Stimulated activated CD8-positive, alpha-beta memory T cell treated with anti-CD3 and anti-CD28 coated beads, Interleukin-15, amount 100 ng/mL, for 4 hours (primary cell): ENCODE results near the gene MACROD1.
"Not testable (repeated sequence)": the region's sequence is repeated elsewhere in the genome, so short reads cannot be mapped to it uniquely, and the experiment has no call there.

Source experiments
- DNase-seq, 2 donors: peaks; one replicate each; pipeline ENCODE4 v3.0.0-alpha.2; 2020; ENCODE audit warnings: low read depth in 2 of 2

Gene MACROD1

DNA sequence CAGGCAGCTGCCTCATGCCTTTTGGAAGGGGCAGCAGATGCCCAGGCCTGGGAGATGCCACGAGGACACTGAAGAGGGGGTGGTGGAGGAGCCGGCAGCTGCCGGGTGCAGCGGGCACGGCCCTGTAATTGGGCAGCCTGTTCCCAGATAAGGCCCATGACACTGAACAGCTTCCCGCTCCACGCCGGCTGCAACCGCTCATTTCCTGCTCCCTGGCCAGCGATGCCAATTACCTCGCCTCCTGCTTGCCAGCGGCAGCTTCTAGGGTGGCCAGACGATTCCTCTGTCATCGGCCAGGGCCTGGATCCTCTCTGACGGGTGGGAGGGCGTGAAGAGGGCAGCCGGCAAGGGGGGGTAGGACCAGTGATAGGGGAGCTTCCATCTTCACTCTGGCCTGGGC, 107.4 kb downstream of the MACROD1 start:
- DNase-seq = no peak

DNA sequence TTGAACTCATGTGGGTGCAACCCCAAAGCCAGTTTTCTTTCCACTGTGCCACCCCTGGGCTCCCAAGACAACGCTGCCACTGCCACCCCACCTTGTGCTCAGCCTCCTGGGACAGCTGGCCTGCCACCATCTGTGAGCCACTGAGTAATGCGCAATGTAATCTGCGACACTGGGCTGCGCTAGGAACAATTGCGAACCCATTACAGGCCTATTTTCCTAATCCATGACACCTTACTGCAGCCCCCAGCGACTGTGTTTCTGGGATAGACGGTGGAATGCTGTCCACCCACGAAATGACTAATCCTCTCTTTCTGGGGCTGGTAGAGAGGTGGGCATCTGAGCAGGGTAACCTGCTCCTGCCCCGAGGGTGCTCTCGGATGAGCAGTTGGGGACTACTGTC, 108.0 kb downstream of the MACROD1 start:
- DNase-seq = no peak

DNA sequence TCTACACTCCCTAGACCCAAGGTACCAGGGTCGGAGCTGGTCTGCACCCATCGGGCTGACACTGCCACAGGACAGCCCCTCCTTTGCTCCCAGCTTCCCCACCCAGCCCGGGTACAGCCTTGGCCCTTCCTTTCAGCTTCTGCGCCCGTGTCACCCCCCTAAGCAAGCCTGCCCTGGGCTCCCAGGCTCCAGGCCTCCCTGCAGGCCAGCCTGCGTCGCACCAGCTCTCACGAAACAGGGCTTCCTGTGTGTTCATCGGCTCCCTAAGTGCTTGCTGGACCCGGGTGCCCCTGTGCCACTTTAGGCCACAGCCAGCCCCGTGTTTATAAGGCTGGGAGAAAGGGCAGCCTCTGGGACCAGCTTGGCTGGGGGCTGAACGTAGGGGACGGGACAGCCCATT, 109.1 kb downstream of the MACROD1 start:
- DNase-seq = no peak

DNA sequence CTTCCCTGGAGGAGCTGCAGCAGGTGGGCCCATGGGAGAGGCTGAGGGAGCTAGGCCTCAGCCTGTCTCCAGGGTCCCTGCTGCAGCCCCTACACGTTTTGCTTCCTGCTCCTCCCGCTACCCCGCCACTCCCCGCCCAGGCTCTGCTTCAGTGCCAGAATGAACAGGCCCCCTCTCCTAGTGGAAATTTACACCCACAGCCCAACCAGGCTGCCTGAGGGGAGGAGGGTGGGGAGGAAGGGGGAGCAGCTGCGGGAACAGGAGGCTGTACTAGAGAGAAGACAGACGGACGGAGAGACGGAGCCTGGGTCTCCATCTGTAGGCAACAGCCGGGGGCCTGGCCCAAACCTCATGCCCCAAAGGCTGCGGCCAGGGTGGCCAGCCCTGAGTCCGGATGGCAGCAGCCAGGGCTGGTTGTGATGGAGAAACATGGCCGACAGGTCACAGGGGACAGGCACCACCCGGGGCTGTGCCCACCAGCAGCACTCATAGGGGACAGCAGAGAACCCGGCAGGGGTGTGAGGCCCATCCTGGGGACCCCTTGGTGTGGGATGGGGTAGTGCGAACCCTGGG, 109.6 kb downstream of the MACROD1 start:
- no peak for DNase-seq

DNA sequence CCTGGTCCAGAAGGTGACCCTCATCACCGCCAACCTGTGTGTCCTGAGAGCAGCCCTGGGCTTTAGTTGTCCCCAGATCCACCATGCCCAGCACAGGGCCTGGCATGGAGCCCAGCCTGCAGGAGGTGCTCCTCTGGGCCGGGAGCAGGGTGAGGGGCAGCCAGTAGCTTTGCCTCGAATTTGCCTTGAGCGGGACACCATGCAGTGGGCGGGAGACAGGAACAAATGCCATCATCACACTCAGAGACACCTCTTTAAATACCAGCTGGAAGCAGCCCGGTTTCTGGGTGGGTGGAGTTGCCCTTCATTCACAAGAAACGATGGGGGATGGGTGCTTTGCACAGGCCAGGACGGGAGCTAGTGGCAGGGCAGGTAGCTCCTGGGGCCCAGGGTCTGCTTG, 110.8 kb downstream of the MACROD1 start:
- no peak for DNase-seq

DNA sequence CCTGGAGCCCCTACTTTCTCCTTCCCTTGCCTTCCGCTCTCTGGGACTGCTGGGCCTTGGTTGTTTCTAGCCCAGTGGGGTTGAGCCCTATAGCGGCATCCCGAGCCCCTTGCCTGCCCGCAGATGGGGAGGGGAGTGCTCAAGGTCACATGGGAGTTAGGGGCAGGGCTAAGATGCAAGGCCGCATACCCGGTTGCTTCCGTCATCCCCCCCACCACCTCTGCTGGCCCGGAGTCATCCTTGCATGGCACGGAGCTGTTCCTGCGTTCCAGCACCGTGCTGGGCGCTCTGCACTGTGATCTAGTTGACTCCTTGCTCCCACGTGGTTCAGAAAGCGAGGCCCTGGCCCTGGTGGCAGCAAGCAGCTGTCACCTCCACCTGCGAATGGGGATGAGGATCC, 112.2 kb downstream of the MACROD1 start:
- no peak for DNase-seq

DNA sequence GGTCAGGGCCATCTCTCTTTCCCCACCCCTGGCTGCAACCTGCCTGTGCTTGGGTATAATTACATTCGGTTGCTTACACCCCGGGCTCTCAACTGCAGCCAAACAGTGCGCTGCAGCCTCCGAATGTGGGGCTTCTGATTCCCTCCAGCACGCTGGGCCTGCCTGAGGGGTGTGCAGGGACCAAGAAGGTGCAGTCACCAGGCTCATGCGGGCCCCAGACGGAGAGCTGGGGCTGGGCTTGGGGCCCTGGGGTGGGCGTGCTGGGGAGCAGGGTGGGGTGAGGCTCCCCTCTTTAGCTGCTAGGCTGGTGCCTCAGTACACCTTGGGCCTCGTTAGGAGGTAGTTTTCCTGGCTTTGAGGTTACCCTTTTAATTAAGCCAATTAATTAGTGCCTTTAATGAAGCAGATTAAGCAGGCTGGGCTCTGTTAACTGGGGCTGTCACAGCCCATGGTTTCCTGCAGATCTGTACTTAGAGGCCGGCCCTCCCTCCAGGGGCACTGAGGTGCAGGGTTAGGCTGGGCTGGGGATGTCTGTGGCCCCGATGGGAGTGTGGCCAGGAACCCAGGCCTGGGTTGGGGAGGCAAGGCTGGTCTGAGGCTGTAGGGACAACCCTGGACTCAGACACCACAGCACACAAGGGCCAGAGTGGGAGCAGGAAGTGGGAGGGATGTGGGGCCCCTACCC, 112.8 kb downstream of the MACROD1 start:
- no peak for DNase-seq

DNA sequence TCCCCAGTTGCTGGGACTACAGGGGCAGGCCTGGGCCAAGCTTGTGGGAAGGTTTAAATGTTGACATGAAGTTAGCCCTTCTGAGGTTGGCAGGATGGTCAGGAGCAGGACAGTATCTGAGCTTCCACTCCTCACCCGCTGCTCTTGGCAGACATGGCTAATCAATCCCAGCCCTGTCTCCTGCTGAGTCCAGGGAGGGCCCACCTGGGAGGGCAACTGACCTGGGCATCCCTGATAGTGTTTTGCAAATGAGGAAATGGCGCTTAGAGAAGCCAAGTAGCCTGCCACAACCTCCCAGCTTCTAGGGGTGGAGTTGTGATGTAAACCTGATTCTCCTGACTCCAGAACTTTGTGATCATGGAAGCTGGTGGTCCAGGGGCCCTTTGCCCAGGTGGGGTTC, 113.5 kb downstream of the MACROD1 start:
- DNase-seq = no peak

DNA sequence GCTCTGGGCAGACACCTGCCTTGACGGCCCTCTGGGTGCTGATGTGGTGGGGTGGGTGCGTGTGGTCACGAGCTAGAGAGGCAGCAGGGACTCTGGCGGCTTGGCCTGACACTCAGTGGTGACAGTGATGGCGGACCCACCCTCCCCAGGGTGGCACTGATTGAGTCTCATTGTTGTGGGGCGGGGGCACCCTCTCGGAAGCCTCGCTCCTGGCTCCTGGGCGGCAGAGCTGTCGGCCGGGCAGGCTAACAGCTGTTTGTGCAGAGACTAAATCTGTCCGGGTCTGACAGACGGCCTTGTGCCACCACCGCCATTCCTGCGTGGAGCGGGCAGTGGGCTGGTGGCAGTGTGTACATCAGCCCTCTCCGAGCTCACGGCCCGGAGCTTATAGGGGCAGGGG, 114.6 kb downstream of the MACROD1 start:
- no peak for DNase-seq

DNA sequence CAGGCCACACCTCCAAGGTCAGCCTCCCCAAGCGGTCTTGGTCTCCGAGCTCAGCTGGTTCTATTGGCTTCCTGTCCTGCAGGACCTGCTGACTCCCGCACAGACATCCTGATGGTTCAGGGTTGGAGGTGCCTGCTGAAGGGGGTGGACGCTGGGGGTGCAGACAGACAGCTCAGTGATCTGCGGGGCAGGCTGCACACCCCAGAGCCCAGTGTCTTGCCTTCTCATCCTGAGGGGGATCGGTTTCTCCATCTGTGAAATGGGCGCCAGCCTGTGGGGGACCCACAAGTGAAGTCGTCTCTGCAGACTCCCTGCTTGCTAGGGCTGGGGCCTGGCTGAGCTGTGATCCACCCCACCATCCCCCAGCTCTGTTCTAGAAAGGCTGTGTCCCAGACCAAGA, 116.4 kb downstream of the MACROD1 start:
- no peak for DNase-seq

DNA sequence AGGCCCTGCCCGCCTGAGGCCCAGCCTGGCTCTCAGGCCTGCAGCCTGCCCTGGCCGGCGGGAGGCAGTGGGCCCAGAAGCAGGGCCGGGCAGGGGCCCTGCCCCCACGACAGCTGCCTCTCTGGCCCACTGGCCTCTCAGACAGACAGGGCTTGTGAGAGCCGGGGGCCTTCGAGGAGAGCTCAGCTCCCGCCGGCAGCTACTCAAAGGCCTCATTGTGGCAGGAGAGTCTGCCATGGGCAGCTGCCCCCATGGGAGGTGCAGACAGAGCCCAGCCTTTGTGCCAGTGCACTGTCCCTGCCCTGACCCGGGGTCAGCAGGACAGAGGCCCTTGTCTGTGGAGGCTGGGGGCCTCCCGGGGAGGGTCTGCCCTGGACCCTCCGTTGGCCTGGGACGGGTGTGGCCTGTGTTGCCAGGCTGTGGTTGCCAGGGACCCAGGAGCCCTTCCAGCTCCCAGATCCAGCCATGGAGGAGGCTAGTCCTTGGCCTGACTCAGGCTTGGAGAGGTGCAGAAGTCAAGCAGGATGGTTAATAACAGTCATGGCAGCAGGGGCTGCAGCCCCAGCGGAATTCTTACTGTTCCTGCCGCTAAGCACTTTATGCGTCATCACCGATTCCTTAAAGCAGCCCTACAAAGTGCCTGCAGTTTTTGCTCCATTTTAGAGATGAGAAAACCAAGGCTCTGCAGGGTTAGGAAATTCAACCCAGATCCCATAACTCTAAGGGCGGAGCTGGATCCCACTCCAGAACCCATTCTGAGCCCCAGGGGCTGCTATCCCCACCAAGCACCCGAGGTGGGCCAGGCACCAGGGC, 117.7 kb downstream of the MACROD1 start:
- DNase-seq = no peak

DNA sequence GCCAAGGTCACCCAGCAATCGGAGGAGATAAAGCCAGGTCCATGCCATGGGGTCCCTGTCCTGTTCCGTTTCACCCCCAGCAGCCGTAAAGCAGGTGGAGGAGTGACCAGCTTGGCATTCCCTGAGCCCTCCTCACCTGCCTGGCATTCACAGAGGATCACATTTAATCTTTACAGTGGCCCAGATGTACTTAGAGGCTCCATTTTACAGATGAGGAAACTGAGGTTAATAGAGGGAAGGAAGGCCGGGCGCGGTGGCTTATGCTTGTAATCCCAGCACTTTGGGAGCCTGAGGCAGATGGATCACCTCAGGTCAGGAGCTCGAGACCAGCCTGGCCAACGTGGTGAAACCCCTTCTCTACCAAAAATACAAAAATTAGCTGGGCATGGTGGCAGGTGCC, 118.5 kb downstream of the MACROD1 start:
- not testable (repeated sequence) for DNase-seq

DNA sequence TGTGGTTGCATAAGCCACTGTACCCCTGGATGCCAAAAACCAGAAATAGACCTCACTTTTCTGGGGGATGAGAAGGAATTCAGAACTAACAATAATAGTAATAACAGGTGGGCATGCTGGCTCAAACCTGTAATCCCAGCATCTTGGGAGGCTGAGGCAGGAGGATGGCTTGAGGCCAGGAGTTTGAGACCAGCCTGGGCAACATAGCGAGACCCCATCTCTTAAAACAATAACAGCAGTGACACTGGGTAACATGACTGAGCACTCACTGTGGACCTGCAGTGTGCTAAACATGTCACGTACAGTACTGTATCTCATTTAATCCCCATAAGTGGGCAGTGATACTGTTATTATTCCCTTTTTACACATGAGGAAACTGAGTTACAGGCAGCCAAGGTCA, 120.2 kb downstream of the MACROD1 start:
- DNase-seq = no peak

DNA sequence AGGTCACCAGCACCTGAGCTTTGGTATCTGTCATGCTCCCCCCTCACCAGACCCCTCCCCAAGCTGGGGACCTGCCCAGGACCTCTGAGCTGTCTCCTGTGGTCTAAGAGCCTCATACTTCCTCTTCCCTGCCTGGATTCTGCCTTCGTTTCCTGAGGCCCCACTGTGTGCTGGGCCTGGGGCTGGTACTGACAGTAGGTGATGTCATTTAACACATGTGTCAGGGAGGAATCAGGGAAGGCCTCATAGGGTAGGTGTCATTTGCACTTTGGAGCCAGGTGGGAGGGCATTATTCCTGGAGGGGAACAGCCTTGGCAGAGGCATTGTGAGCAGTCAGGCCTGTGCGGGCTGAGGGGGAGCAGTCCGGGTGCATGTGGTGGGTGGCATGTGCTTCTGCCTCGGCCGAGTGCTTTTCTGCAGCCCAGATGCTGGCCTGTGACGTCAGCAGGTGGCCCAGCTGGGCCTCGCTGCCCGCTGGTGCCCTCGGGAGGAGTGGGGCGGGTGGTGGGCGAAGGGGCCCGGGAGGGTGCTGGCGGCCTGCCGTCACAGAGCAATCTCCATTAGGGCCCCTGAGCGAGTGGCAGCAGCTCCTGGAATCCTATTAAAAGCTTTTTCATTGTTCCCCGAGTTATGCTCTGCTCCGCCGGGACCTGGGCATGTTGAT, 121.1 kb downstream of the MACROD1 start:
- no peak for DNase-seq

DNA sequence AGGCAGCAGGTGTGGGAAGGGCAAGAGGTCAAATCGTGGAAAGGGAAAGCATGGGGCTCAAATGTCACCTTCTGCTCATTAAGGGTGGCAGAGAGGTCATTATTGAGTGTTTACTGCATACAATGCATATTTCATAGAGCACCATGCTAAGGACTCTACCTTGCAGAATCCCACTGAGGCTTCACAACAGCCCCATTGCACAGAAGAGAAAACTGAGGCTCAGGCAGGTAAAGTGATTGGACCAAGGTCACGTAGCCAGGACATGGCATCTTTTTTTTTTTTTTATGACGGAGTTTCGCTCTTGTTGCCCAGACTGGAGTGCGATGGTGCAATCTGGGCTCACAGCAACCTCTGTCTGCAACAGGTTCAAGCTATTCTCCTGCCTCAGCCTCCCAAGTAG, 122.4 kb downstream of the MACROD1 start:
- no peak for DNase-seq

DNA sequence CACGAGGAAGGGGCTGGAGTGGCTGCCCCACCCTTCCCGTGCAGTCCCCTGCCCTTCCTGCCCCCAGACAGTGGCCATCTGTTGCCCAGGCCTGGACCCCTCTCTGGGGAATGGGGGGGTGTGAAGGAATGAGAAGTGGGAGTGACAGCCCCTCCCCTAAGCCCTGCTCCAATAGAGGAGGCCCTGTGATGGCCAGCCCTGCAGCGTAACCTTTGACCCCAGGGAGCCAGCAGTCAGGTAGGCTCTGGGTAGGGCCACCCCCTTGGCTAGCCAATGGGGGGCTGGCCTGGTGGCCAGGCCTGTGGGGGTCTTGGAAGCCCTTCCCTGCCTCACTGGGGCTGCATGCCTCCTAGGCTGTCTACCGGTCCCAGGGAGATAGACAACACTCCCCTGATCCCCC, 123.6 kb downstream of the MACROD1 start:
- no peak for DNase-seq

DNA sequence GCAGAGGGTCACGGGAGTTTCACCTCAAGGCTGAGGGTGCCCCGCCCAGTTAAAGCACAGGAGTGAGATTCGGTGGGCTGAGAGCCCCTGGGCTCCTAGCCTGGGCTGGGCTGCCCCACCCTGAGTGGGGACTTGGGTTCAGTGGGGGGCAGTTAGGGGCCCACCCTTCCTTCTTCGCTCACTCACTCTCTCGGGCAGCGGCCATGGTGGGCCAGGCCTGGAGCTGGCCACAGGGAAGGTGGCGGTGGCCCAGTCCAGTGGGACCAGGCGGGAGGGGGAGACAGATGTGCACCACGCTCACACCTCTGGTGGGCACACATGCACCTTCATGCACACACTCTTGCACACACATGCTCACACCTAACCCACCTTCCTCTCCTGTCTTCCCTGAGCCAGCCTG, 124.1 kb downstream of the MACROD1 start:
- no peak for DNase-seq

DNA sequence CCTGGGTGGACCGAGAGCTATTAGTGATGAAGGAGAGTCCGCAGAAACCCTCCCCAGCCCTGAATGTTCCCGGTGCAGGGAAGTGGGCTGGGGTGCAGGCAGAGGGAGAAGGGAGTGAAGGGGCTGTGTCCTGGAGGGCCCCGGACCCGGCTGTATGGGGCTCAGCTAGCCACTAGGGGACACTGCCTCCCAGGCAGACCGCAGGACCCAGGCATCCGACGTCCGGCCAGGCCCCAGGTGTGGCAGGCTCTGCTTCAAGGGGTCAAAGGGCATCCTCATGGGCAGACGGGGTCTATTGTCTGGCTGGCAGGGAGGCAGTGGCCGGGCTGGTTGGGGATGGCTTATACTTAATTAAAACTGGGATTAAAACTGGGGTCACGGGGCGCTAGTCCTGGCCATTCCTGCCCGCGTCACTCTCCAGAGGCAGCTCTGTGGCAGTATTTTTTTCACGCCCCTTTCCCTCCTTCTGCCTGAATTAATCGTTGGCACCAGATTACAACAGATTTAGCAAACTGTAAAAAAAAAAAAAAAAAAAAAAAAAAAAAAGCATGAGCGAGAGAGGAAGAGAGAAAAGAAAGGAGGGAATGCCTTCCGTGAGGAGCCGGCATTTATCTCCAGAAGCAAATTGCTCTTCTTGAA, 125.1 kb downstream of the MACROD1 start:
- DNase-seq = no peak

DNA sequence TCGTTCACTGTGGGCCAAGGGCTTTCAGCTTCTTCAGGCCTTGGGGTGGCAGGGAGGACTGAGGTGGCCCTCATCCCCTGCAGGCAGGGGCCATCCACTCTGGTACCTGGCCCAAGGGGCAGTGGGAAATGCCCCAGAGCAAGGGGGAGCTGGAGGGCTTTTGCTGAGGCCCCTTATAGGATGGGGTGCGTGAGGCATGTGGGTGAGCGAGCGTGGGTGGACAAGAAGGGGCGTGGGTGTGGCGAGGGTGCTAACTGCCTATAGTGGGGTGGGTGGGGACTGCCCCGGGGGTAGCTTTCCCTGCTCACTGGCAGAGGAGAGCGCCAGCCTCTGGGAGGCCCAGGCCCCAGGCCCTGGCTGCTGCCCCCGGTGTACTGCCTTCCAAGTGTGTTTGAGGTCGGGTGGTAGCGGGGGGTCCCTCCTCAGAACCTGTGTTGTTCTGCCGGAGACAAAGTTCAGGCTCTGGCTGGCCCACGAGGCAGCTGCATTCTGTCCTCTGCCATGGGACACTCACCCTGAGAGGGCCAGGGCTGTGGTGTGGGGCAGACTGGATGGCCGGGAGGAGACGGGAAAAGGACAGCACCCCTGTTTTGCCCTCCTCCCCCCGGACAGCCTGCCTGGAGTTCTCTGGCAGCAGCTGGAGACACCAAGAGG, 126.8 kb downstream of the MACROD1 start:
- peak in 1 of 2 donors; percentile 10 for DNase-seq

DNA sequence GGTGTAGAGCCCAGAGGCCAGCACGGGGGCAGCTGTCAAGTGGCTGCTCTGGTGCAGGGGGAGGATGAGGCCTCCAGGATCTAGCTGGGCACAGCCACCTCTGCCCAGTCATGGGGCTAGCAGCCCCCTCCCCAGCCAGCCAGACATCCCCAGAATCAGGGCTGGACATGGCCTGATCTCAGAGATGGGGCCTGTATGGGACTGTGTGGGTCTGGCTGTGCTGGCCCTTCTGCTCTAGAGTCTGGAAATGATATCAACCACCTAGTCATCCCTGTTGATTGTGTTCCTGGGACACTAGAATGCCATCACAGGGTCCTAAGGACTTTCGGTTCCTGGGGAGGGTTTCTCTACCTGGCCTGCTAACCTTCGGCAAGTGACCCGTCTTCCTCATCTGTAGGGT, 127.4 kb downstream of the MACROD1 start:
- no peak for DNase-seq

DNA sequence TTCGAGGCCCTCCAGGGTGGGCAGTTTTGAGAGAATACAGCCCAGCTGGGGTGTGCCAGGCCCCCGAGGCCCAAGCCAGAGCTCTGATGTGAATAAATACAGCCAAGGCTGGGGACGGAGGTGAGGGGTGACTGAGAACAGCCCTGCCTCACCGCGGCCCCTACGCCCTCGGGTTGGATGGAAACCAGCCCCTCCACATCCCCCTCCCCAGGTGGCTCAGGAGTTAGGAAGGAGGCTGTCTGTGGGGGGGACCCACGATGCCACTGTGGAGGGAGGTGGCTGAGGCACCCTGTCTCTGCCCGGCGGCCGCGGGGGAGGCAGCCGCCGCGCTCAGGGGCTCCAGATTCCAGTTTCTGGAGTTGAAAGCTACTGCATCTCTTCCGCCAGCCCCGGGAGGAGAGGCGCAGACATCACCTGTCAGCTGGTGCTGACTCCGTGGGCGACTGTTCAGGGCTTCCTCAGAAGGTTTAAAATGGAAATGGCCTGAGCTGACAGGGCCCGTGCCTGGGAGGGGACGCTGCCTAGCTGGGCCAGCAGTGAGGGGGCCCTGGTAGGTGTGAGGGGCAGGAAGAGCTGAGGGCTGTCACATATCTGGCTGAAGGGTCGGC, 128.8 kb downstream of the MACROD1 start:
- DNase-seq = no peak
